Suppressor macrophage treated with lipopolysaccharide for 1 hour (primary cell): ENCODE results near the gene DNAJA1.
A peak's percentile ranks its signal among the peaks of the same experiment; 100 is the strongest.
"Not testable (repeated sequence)": the region's sequence is repeated elsewhere in the genome, so short reads cannot be mapped to it uniquely, and the experiment has no call there.

Source experiments
- DNase-seq, 3 donors: peaks; one replicate each; pipeline ENCODE4 v3.0.0-alpha.2; 2020 to 2022

Gene DNAJA1

DNA sequence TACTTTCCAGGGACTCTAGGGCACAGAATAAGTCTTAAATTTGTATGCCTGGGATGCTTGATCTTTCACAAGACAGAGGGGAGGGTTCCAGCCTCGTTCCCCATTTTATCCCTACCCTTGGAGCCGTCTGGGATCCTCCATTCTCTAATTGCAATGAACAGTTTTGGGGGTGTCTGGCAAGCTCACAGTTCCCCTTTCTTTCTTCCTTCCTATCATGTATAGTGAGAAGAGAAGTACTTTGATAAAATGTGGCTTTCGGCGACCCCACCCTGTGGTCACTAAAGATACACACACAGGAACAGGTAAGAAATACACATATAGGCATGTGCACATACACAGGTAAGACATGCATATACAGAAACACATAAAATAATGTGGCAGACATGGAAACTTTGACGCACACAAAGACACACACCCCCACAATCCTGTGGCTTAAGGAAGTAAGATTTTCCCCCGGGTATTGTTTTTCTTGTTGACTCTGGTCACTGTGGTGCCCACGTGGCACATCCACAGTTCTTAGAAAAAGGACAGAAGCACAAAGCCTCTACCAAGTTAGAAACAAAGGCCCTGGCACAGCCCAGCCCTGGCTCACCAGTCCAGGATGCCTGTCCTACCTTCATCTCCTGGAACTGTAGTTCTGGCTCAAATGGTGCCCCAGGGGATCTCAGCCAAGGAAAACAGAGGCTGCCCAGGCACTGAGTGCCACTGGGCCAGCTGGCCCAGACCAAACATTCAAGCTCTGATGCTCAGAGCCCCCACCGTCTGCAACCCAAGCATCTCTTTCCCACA, 57.7 kb downstream of the DNAJA1 start:
- peak; percentile 43 to 65 (median 55) for DNase-seq

DNA sequence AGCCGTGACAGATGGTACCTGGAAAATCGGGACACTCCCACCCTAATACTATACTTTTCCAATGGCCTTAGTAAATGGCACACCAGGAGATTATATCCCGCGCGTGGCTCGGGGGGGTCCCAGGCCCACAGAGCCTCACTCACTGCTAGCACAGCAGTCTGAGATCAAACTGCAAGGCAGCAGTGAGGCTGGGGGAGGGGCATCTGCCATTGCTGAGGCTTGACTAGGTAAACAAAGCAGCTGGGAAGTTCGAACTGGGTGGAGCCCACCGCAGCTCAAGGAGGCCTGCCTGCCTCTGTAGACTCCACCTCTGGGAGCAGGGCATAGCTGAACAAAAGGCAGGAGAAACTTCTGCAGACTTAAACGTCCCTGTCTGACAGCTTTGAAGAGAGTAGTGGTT, 60.6 kb downstream of the DNAJA1 start:
- DNase-seq = not testable (repeated sequence)
